GM12873 (cell line): ENCODE data around the gene PYROXD2.

Source experiments
- TF ChIP-seq, protein P1 (sequence below): IDR thresholded peaks from 2 replicates; pipeline ENCODE4 v1.5.1; 2012; ENCODE audit warnings: low read depth, mild to moderate bottlenecking, moderate library complexity, low read length, control low read depth; ENCODE audit not compliant: insufficient read depth; ENCODE audit errors: missing control alignments

PYROXD2 gene

DNA sequence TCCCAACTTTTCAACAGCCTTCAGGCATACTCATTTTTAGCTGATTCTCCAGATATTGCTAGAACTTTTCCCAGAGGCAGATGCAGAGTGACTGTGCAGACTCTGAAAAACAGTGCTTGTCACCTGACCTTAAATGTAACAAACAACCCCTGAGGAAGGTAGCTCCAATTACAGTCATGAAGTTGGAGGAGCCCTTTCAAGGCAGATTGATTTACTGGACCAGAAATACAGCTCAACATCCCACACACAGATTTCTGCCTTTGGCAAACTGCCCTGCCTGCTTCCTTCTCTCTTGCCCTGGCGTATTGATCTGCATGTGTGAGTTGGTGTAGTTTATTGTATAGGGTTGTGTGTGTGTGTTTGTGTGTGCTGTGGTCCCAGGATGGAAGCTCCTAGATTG, 38.5 kb downstream of the PYROXD2 start:
- TF ChIP-seq, protein P1, sequence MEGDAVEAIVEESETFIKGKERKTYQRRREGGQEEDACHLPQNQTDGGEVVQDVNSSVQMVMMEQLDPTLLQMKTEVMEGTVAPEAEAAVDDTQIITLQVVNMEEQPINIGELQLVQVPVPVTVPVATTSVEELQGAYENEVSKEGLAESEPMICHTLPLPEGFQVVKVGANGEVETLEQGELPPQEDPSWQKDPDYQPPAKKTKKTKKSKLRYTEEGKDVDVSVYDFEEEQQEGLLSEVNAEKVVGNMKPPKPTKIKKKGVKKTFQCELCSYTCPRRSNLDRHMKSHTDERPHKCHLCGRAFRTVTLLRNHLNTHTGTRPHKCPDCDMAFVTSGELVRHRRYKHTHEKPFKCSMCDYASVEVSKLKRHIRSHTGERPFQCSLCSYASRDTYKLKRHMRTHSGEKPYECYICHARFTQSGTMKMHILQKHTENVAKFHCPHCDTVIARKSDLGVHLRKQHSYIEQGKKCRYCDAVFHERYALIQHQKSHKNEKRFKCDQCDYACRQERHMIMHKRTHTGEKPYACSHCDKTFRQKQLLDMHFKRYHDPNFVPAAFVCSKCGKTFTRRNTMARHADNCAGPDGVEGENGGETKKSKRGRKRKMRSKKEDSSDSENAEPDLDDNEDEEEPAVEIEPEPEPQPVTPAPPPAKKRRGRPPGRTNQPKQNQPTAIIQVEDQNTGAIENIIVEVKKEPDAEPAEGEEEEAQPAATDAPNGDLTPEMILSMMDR, result no peak

- TF ChIP-seq, protein P1, result no peak
These were observed 40.6 kb downstream of the PYROXD2 start for GRCh38 chr10:98374217-98374985.

DNA sequence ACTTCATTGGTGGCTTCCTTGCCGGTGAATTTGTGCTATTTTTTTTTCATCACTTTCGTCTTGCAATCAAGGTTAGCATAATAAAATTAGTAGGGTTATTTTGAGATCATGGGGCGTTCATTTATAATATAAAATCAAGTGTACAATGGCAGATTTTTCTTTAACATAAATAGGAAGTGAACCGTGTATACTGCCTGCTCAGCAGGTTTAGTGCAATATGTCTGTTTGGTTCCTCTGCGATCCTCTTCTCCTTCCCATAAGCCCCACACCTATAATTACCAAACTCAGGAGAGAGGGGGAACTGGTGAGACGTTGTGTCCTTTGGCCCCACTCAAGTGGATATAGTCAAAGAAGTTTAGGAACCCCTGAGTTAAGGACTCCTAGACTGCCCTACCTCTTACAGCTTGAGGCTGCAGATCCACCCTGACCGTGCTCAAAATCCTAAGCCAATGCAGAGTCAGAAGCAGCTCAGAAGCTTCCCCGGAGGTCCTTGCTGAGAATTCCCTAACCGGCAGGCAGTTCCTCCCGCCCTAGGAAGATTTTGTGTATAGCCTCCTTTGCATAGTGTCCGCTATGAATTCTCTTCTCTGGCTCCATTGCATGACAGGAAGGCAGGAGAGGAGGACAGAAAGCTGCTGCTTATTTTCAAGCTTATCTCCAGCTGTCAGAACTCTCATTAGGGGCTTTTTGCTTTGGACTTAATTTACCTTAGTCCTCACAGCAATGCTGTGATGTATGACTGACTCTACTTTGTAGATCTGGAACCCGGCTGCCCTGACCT, 41.5 kb downstream of the PYROXD2 start:
- TF ChIP-seq, protein P1, result no peak

GRCh38 chr10:98370831-98371820, 43.9 kb downstream of the PYROXD2 start:
- TF ChIP-seq, protein P1, result no peak

- TF ChIP-seq, protein P1, result no peak
These were observed 45.2 kb downstream of the PYROXD2 start for GRCh38 chr10:98369801-98370200.

- TF ChIP-seq, protein P1, result no peak
These were observed 46.3 kb downstream of the PYROXD2 start for GRCh38 chr10:98368644-98369043.
